Measurements from ENCODE around the gene FBXL20.

DNA sequence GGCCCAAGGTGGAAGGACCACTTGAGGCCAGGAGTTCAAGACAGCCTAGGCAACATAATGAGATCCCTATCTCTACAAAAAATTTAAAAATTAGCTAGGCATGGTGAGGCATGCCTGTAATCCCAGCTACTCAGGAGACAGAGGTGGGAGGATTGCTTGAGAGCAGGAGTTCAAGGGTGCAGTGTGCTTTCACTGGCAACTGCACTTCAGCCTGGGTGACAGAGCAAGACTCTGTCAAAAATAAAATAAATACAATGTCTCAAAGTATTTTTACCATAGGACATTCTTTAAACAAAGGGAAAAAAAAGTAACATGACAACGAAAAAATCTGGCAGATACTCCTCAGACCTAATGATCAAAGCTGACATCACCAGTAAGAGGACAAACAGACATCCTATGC, 72.6 kb downstream of the FBXL20 start:
- no peak for TF ChIP-seq POLR2A (IDR thresholded peaks at IDR 0.05)
- TF ChIP-seq EP300 (IDR thresholded peaks at IDR 0.05; ENCODE audit: low read depth): no peak
- TF ChIP-seq CTCF (IDR thresholded peaks at IDR 0.05): no peak
